Measurements from ENCODE around the gene KATNAL1.
"Not testable (repeated sequence)": the region's sequence is repeated elsewhere in the genome, so short reads cannot be mapped to it uniquely, and the experiment has no call there.

The KATNAL1 gene

DNA sequence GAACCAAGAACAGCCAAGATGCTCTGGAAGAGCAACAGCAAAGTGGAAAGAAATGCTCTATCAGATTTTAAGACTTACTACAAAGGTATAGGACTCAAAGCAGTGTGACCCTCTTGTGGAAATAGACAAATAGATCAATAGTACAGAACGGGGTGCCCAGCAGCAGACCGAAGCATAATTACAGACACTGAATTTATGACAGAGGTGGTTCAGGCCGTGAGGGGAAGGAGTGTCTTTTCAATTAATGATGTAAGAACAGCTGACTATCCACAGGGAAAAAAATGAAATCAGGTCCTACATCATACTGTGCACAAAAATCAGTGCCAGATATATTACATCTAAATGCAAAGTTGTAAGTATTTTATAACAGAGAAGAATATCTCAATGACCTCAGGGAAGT, 95.6 kb downstream of the KATNAL1 start:
- no peak for DNase-seq (ENCODE audit: low read depth in 2 of 2)

DNA sequence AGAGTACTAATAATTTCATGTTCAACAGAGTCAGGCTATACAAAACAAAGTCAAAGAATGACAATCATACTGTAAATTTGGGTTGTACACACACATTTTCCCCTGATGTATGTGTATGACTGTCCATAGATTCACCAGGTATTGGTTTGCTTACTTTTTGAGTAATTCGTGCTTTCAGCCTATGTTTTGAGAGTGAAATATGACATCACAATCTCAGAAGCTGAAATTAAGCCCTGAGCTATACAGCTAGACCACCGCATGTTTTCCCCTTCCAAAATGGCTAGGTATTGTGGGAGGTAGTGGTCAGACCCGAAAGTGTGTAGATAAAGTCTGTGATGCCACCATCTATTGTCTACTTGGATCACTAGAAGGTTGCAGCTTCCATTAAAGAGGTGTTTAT, 102.8 kb downstream of the KATNAL1 start:
- peak in 1 of 2 donors; percentile 13 for DNase-seq (ENCODE audit: low read depth in 2 of 2)

DNA sequence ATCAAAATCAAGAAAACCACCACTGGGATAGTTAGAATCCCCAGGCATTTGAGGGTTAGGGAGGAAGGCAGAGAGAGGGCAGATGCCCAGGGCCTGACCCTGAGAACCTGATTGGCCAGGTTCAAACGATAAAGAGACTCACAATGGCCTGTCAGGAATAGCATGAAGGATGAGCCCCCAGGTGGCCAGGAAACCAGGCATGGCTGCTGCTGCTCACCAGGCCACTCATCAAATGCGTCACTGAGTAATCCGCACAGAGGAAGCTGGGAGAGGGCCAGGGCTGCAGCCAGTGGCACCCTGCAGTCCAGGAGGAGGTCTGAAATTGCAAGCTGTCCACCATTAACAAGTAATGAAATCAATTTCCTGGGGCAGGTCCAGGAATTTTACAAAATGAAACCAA, 111.3 kb downstream of the KATNAL1 start:
- no peak for DNase-seq (ENCODE audit: low read depth in 2 of 2)

DNA sequence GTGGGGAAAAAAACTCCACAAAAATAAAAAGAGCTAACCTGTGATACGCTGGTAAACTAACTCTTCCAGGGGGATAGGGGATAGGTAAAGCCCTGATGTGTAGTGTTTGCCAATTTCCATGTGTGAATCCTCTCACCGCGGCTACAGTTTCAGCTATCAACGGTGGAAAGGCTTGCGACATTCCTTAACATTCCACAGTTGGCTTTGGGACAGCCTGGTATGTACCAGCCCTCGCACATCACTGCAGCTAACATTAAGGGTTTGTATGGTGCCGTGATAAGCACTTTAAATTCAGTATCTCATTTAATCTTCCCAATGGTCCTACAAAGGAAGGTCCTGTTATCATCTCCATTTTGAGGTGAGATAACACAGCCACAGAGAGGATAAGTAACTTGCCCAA, 112.4 kb downstream of the KATNAL1 start:
- DNase-seq (ENCODE audit: low read depth in 2 of 2): no peak

DNA sequence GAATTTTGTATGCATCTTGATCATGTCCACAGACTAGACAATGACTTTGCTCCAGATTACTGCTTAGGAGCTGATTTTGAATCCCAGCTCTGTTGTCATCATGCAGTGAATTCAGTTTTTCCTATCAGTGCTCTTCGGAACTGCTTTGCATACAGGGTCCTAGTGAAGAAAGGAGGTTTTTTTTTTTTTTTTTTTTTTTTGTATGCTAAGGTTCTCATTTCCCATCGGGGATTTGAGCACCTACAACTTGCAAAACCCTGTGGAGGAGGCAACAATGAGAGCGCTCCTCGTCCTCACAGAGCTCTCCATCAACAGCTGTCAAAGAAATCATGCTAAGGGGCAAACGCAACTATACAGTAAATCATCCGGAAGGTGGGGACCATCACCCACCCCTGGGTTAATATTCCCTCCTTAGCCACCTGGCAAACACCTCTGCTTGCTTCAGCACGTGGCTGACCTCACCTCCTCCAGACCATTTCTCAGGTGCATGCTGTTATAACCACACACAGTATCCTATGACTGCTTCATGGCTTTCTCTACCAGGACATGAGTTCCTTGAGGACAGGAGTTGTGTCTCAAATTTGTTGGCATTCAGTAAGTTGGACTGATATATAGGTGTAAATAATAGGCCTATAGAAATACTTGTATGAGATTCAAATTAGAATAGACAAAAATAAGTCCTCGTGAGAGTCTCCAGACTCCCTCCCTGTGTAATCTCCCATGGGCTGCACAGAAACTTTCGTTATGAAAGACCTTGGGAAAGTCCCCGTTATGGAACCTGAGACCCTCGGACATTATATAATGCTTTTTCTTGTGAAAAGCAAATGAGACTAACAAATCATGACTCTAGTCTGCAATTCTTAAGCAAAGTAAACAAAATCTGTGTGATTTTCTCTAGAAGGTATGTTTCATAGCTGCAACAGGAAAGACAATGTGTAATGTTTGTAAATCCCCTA, 113.8 kb downstream of the KATNAL1 start:
- DNase-seq (ENCODE audit: low read depth in 2 of 2): no peak

DNA sequence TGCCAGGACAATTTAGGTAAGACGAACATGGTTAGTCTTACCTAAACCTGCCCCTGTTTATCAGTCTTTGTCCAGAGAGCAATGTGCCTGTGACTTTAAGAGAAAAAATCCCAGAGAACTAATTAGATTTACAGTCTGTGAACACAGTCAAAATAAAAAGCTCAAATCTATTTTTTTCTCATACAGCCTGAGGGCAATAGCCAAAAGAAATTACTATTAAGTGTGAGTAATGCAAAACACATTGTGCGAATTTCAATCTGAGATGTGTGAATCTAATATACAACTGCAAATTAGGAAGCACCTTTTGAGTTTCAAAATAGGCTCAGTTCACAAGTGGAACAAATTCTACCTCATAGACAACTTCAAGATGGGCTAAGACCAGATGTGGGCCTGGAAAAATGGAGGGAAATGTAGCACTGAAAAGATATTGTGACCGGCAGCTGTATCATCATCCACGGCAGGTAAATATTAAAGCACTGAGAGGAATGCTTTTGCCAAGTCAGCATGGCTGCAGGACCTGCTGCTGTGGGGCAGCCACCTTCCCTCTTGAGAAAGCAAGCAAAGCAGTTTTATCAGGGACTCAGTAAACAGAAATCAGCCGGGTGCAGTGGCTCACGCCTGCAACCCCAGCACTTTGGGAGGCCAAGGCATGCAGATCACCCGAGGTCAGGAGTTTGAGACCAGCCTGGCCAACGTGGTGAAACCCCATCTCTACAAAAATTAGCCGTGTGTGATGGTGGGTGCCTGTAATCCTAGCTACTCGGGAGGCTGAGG, 114.8 kb downstream of the KATNAL1 start:
- DNase-seq (ENCODE audit: low read depth in 2 of 2): no peak

DNA sequence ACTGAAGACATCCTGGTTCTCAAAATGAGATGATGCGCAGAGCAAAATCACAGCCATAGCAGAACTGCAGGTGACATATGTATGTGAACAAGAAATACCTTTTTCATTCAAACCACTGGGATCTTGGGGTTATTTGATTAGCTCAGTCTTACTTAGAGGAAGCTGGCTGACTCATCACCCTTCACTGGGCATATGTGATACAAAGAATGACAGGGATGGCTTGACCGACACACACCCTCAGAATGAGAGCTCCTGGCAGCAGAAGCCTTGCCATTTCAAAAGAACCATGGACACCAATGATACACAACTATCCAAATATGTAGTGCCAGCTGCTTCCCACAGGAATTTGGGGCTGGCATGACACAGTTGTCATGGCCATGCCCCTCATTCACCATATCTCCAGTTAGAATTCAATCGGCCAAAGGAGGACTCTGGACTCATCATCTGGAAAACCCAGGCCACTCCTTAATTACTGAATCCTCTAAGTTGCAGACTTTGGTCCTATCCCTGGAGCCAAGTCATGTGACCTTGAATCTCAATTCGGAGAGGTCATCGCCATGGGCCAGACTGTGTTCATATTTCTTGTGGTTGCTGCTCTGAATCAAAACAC, 115.8 kb downstream of the KATNAL1 start:
- no peak for DNase-seq (ENCODE audit: low read depth in 2 of 2)

DNA sequence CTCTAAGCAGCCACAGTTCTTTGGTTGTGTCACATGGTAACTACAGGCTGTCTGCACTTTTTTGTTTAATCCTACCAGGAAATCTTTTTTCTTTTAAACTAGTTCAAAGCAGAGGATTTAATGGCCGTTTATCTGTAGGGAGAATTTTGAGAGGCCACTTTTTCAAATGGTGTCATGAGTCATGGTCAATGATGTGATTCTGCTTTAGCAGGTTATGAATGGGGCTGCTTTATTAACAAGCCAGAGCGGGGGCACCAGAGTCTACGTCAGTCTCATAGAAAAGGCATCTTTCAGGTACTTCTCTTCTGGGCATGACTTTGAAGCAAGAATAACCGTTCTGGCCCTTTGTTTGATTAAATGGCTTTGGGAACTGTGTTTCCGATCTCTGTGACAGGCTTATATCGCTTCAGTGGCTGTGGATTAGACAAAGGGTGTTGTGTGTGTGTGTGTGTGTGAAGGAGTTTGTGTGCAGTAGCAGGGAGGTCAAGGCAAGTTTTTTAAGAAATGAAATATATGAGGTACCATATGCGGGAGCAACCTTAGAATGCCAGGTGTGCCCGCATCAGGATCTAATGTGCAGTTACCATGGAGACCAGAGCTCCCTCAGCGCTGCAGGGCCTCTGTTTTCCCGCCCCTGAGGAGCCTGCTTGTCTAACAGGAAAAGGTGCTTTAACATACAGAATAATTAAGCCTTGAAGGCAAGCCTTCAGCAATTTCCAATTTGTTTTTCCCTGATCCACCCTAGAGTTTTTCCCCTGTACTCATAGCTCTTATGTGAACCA, 120.5 kb downstream of the KATNAL1 start:
- DNase-seq (ENCODE audit: low read depth in 2 of 2): no peak

DNA sequence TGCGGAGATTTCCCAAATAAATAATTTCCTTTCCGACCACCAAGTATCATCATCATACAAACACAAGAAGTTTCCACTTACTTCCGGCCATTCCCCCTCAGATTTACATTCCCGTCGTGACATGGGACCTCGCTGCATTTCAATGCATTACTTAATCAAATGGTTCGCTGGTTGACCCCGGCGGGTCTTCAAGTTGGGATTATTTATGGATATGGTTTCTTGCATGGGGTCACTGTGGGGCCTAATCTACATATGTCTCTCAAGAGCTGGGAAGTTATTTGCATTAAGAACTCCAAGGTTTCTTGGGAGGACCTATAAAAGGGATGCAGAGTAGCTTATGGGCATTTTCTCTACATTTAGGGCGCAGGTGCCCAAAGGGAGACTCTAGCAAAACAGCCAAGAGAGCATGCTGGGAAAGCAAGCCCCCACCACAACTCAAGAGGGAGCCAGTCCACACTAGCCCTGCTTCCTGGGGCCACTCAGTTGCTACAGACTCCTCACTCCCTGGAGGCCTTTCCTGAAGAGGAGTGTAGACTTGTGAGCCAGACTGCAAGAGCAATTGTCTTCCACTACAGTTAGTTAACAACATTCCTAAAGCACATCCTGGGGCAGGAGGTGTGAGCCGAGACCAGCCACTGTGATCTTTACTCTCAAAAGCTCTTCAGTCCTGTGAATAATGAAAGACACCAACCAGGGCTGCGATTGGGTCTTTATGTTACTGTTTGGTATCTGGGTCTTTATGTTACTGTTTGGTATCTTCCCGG, 125.3 kb downstream of the KATNAL1 start:
- no peak for DNase-seq (ENCODE audit: low read depth in 2 of 2)

DNA sequence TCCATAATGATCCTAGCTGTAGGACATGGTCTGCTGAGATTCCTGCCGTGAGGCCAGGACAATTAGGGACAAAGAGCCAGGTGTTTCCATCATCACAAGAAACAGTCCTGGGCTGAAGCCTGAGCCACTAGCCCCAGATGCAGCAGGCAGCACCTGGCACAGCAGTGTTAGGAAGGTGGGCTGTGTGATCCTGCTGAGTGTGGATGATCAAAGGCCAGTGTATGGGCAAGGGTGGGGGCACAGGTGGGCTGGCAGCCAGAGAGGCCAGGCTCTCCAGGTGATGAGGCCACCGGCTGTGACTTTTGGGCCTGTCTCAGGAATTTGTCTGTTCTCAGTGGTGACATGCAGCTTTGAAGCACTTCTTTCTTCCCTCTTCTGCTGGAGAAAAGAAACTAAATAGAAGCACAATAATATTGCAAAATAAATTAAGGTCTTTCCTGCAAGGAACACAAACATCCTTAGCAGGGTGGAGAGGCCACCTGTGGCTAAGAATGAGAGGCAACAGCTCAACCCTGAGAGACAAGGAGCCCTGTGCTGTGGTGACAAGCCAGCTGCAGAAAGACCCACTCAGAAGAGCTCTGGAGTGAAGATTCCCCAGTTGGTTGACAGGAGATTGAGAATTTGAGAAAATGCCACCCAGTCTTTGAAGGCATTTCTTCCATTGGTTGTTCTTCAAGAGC, 127.6 kb downstream of the KATNAL1 start:
- DNase-seq (ENCODE audit: low read depth in 2 of 2): no peak

DNA sequence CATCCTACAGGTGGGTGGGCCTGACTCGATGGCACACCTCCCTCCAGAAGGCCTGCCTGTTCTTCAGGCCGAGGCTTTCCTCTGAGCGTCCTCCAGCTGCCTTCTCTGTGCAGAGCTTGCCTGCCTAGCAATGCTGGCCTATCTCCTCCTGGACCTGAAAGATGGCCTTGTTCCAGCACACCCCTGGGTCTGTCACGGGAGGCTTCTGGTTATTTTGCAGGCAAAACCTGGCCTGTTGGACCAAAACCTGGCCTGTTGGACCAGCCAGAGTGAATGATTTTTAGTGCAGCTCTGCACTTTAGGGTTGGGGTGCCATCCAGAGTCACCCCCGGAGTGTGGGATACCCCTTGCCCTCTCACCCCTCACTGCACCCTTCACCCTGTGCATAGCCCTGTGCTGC, 128.4 kb downstream of the KATNAL1 start:
- DNase-seq (ENCODE audit: low read depth in 2 of 2): no peak

DNA sequence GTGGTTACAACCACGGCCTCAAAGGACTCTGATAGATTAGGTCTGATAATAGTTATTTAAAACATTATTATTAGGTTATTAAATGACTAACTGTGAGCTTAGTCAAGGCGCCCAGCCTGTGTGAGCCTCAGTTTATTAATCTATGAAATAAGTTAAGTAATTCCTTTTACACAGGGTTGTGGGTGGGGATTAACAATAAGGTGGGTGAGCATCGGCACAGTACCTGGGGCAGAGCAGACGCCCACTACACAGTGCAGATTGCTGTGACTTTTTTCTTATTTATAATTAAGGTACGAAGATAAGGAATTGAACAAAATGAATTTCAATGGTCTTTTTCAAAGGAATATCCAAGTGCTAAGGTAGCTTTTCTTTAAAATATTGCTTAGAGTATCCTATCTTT, 132.2 kb downstream of the KATNAL1 start:
- DNase-seq (ENCODE audit: low read depth in 2 of 2): no peak

DNA sequence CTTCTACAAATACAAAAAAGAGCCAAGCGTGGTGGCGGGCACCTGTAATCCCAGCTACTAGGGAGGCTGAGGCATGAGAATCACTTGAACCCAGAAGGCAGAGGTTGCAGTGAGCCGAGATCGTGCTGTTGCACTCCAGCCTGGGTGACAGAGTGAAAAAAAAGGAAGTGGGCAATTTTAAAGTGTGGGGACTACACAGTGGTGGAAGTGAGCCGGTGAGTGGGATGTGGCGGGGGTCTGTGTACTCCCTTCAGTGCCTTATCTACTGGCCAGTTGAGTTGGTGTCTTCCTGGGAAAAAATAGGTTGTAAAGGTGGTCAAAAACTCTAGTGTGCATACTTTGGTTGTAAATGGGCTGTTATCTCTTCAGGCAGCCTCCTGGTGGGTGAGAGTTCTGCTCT, 133.1 kb downstream of the KATNAL1 start:
- DNase-seq (ENCODE audit: low read depth in 2 of 2): not testable (repeated sequence)

DNA sequence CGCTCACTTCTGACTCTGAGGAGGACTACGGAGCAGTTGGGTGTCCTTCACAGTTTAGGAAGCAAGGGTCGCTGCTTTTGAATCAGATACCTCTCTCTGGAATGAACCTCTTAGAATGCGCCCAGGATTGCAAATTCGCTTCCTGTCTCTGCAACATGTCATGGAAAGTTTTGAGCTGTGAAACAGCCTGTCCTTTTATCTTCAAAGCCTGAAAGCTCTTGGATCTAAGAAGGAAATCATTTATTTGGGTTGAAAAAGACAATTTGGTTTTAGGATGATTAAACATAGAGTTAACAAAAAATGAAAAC, 134.1 kb downstream of the KATNAL1 start:
- no peak for DNase-seq (ENCODE audit: low read depth in 2 of 2)

DNA sequence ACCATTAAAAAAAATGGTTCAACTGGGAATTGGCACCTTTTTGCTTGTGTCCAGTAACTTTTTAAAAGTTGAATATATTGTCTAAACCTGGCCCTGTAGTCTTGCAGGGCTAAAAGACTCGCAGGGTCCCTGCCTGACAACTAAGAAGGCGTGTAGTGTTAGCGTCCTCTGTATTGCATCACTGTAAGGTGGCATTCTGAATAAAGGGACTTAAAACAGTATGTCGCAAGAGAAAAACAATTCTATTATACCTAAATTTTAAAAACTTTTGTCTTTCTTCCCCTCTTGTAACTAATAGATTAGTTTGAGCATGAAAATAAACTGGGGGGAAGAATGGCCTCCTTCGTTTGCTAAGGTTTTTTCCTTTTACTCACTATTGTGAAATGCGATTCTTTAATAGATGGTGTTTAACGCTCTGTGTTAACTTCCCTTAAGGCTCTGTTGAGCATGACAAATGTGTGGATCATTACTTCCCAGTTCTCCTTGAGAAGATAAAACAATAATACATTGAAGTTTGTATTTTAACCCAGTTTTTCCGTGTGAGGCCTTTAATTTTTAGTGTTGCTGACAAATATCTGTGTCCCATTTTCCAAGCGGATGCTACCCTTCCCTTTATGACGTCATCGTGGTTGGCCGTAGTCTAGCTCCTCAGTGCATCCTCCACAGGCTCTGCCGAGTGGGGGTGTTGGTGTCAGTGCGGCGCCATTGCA, 134.6 kb downstream of the KATNAL1 start:
- no peak for DNase-seq (ENCODE audit: low read depth in 2 of 2)

DNA sequence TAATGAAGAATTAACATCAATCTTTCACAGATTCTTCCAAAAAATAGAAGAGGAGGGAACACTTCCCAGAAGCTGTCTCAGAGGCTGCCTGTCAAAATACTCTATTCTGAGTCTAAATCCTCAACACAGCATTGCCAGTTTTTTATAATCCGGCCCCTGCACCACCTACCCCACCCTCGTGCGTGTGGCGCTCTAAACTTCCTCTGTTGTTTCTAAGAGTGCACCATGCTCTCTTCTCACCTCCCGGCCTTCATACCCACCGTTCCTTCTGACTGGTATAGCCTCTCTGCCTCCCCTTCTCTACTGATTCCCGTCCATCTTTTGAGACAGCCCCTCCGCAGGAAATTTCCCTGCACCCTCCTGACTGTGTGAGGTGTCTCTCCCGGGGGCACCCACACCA, 136.8 kb downstream of the KATNAL1 start:
- DNase-seq (ENCODE audit: low read depth in 2 of 2): no peak

DNA sequence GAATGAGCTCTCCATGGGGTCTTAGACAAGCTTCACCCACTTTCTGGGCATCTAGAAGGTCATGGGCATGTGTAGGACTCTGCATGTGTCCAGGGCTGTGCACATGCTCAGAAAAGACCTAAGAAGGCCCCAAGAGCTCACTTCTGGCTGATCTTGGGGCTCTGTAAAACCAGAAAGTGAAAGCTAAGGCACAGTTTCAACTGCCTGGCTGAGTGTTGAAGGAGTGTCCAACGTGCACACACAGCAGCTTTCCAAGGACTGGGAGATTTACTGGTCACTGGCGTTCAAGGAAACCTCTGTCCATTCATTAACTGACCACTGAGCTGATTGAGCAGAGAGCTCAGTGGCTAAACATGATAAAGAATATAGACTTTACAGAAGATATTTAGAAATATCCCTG, 137.9 kb downstream of the KATNAL1 start:
- no peak for DNase-seq (ENCODE audit: low read depth in 2 of 2)

DNA sequence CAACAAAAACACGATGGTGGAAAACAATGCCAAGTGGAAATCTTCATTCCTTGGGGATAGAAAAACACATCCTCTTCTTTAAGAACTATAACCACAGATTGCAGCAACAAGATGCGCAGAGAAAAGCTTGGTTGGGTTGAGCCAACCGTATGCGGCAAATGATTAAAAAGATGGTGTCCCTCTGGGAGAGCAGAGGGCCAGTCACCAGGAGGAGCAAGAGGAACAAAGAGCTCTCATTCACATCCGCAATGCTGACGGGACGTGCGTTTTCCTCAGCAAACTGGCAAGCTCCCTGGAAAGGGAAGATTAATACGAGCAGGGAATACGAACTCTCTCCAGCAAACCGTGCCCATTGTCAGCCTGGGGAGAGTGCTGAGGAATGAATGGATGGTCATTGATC, 141.6 kb downstream of the KATNAL1 start:
- no peak for DNase-seq (ENCODE audit: low read depth in 2 of 2)

DNA sequence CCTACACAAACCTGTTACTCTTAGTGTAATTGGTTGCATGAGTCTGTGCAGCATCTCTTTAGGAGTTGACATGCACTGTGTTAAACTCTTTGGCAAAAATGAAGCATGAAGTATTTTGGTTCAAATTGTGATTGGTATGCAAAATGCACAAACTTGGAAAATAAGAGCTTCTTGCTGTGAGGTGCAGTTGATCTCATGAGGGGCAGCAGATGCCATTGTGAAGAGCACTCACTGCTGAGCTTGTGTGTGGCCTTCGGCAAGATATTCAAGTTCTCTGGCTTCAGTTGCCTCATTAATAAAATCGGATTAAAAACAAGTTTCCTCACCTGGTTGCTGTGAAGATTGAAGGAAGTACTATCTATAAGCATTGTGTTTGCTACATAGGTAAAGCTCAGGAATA, 142.3 kb downstream of the KATNAL1 start:
- no peak for DNase-seq (ENCODE audit: low read depth in 2 of 2)

DNA sequence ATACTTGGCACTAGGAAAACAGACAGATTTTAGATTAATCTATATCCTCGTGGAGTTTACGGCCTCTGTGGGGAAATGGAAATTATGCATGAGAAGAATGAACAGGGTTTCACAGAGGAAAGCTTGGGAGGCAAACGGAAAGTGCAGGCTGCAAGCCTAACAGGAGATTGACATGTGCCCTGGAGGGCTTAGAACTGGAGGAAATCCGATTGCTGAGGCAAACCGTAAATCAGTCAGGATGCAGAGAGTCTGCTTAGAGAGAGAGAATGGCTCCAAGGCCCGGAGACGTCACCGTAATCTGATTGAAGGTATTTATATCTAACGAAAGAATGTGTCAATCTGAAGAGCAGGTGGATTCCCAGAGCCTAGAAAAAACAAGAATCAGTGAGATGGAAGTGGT, 143.2 kb downstream of the KATNAL1 start:
- DNase-seq (ENCODE audit: low read depth in 2 of 2): no peak

Data from stimulated activated CD4-positive, alpha-beta T cell treated with anti-CD3 and anti-CD28 coated beads, Interleukin-4, amount 100 ng/mL, for 48 hours (primary cell).